GM12891 (cell line): ENCODE data around the gene PHF20.
"Not testable (repeated sequence)": the region's sequence is repeated elsewhere in the genome, so short reads cannot be mapped to it uniquely, and the experiment has no call there.

ENCODE experiments used
- POLR2A ChIP-seq: IDR thresholded peaks from 2 replicates; pipeline ENCODE4 v1.6.1; 2011; ENCODE audit warnings: low read depth, low read length, control low read depth
- SPI1 ChIP-seq: IDR thresholded peaks from 2 replicates; pipeline ENCODE4 v1.6.1; 2011; ENCODE audit warnings: low read depth, low read length, control low read depth
- TAF1 ChIP-seq: IDR thresholded peaks from 2 replicates; pipeline ENCODE4 v1.6.1; 2011; ENCODE audit warnings: low read depth, low read length, control low read depth

- not testable (repeated sequence) for TF ChIP-seq POLR2A, SPI1, TAF1
Observed at GRCh38 chr20:35723275-35723639, 48.6 kb upstream of the PHF20 start.
